ENCODE data around the gene IFITM1. TPM values are rescaled to one million over a fixed set of nuclear protein-coding genes. Genes with fewer than 3 reads are reported as not detected.

Gene IFITM1
- total and polyA plus RNA-seq, 4 donors = 12.6 to 113 (median 66.7) TPM

GRCh38 chr11:284105-285020, 29.5 kb upstream of the IFITM1 start:
- Histone ChIP-seq H3K4me3 (ENCODE audit: low read depth in 1 of 3, low read length in 3 of 3) (no peak overlapping the region), H3K27me3 (ENCODE audit: control insufficient read depth in 4 of 4, insufficient read depth in 4 of 4, low read length in 3 of 4) (no peaks in the 10 kb centered on the region), H3K27ac (ENCODE audit: low read depth in 1 of 2, low read length in 2 of 2) (no peak overlapping the region), H3K4me1 (ENCODE audit: control insufficient read depth in 4 of 4, insufficient read depth in 4 of 4, low read length in 3 of 4) (peaks cover 5 to 41% (median 28%) of the 10 kb centered on the region in 4 donors), H3K9me3 (ENCODE audit: control insufficient read depth in 4 of 4, low read length in 3 of 4) (no peaks in the 10 kb centered on the region), H3K36me3 (ENCODE audit: control insufficient read depth in 4 of 4, insufficient read depth in 3 of 4, low read depth in 1 of 4, low read length in 3 of 4) (no peaks in the 10 kb centered on the region), H3K9ac (ENCODE audit: low read depth in 1 of 2, low read length in 2 of 2) (no peak overlapping the region)
- no peak for DNase-seq (ENCODE audit: low spot score)
- TF ChIP-seq RXRA (IDR thresholded peaks at IDR 0.05) (no peak), HNF4G (IDR thresholded peaks at IDR 0.05) (no peak), JUND (IDR thresholded peaks at IDR 0.05) (no peak), TAF1 (conservative IDR thresholded peaks at IDR 0.05) (no peak), FOXA1 (IDR thresholded peaks at IDR 0.05) (no peak), YY1 (IDR thresholded peaks at IDR 0.05) (no peak), EGR1 (IDR thresholded peaks at IDR 0.05; ENCODE audit: low read depth in 2 of 2) (no peak), GABPA (IDR thresholded peaks at IDR 0.05 in 1 of 2, conservative IDR thresholded peaks at IDR 0.05 in 1 of 2) (no peak), MAX (IDR thresholded peaks at IDR 0.05) (no peak), REST (IDR thresholded peaks at IDR 0.05) (no peak), SP1 (IDR thresholded peaks at IDR 0.05) (no peak)
- 91% methylated on average over 24 of the region's 24 CpGs for WGBS

- TF ChIP-seq FOXA2 (IDR thresholded peaks at IDR 0.05) (no peak), RXRA (IDR thresholded peaks at IDR 0.05) (no peak), REST (IDR thresholded peaks at IDR 0.05) (no peak), YY1 (IDR thresholded peaks at IDR 0.05) (no peak), TAF1 (conservative IDR thresholded peaks at IDR 0.05) (no peak), CTCF (IDR thresholded peaks at IDR 0.05; ENCODE audit: low read depth, low read length, missing input control) (no peak), ZBTB33 (IDR thresholded peaks at IDR 0.05) (no peak), RAD21 (IDR thresholded peaks at IDR 0.05) (no peak)
- Histone ChIP-seq H3K36me3 (ENCODE audit: control insufficient read depth in 4 of 4, insufficient read depth in 3 of 4, low read depth in 1 of 4, low read length in 3 of 4) (no peaks in the 10 kb centered on the region), H3K4me3 (ENCODE audit: low read depth in 1 of 3, low read length in 3 of 3) (no peak overlapping the region), H3K9ac (ENCODE audit: low read depth in 1 of 2, low read length in 2 of 2) (no peak overlapping the region), H3K4me1 (ENCODE audit: control insufficient read depth in 4 of 4, insufficient read depth in 4 of 4, low read length in 3 of 4) (peaks cover 5 to 38% (median 26%) of the 10 kb centered on the region in 4 donors), H3K27me3 (ENCODE audit: control insufficient read depth in 4 of 4, insufficient read depth in 4 of 4, low read length in 3 of 4) (no peaks in the 10 kb centered on the region), H3K9me3 (ENCODE audit: control insufficient read depth in 4 of 4, low read length in 3 of 4) (no peaks in the 10 kb centered on the region), H3K27ac (ENCODE audit: low read depth in 1 of 2, low read length in 2 of 2) (no peak overlapping the region)
- 92% methylated on average over 29 of the region's 29 CpGs for WGBS
- no peak for DNase-seq (ENCODE audit: low spot score)
These were observed 28.6 kb upstream of the IFITM1 start for GRCh38 chr11:285021-285893.
